ENCODE results near the gene MLPH. TPM values are rescaled to one million over a fixed set of nuclear protein-coding genes. Genes with fewer than 3 reads are reported as not detected.
A peak's percentile ranks its signal among the peaks of the same experiment; 100 is the strongest.

MLPH gene
- total RNA-seq, 1 experiment from 2014 or later: 27.1 TPM

GRCh38 chr2:237473878-237474441, 13.1 kb upstream of the MLPH start:
- Mint-ChIP-seq H3K36me3 (ENCODE audit: insufficient read depth, unreplicated experiment) (no peaks in the 10 kb centered on the region), H3K27ac (ENCODE audit: low read depth, unreplicated experiment) (peak overlapping the region; percentile 94), H3K4me1 (ENCODE audit: insufficient read depth, unreplicated experiment) (peaks cover 6% of the 10 kb centered on the region), H3K27me3 (ENCODE audit: insufficient read depth, unreplicated experiment) (no peaks in the 10 kb centered on the region), H3K4me3 (ENCODE audit: unreplicated experiment) (peak overlapping the region; percentile 21), H3K9me3 (ENCODE audit: unreplicated experiment) (no peaks in the 10 kb centered on the region)
- TF ChIP-seq, protein P1, sequence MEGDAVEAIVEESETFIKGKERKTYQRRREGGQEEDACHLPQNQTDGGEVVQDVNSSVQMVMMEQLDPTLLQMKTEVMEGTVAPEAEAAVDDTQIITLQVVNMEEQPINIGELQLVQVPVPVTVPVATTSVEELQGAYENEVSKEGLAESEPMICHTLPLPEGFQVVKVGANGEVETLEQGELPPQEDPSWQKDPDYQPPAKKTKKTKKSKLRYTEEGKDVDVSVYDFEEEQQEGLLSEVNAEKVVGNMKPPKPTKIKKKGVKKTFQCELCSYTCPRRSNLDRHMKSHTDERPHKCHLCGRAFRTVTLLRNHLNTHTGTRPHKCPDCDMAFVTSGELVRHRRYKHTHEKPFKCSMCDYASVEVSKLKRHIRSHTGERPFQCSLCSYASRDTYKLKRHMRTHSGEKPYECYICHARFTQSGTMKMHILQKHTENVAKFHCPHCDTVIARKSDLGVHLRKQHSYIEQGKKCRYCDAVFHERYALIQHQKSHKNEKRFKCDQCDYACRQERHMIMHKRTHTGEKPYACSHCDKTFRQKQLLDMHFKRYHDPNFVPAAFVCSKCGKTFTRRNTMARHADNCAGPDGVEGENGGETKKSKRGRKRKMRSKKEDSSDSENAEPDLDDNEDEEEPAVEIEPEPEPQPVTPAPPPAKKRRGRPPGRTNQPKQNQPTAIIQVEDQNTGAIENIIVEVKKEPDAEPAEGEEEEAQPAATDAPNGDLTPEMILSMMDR (IDR thresholded peaks at IDR 0.05; ENCODE audit: unreplicated experiment): no peak
- peak; percentile 35 for DNase-seq (ENCODE audit: unreplicated experiment)
- CTCF ChIA-PET: interaction anchor here (1.0 to 2.0 kb wide), 2 partner anchors 38 to 53 kb away, joined by 6 to 8 read pairs; no protein-coding TSS in a partner anchor
- intact Hi-C loops (cut with micrococcal nuclease): loop anchor here (2.0 kb wide), 1 partner anchor 63 kb away; no protein-coding TSS in a partner anchor
- POLR2A ChIA-PET: interaction anchor here (2.0 kb wide), 1 partner anchor 53 kb away, joined by 7 read pairs; no protein-coding TSS in a partner anchor
- no TSS peak for BruUV-seq (replicated peaks)

GRCh38 chr2:237474442-237474911, 12.6 kb upstream of the MLPH start:
- TSS peak; percentile 96 for BruUV-seq (replicated peaks)
- H3K9me3 Mint-ChIP-seq (ENCODE audit: unreplicated experiment): no peaks in the 10 kb centered on the region
- peak overlapping the region; percentile 94 for H3K27ac Mint-ChIP-seq (ENCODE audit: low read depth, unreplicated experiment)
- H3K36me3 Mint-ChIP-seq (ENCODE audit: insufficient read depth, unreplicated experiment): no peaks in the 10 kb centered on the region
- H3K4me1 Mint-ChIP-seq (ENCODE audit: insufficient read depth, unreplicated experiment): peaks cover 6% of the 10 kb centered on the region
- intact Hi-C loops (cut with micrococcal nuclease): loop anchor here (2.0 kb wide), 1 partner anchor 64 kb away; no protein-coding TSS in a partner anchor
- TF ChIP-seq, protein P1 (IDR thresholded peaks at IDR 0.05; ENCODE audit: unreplicated experiment): no peak
- H3K27me3 Mint-ChIP-seq (ENCODE audit: insufficient read depth, unreplicated experiment): no peaks in the 10 kb centered on the region
- H3K4me3 Mint-ChIP-seq (ENCODE audit: unreplicated experiment): peak overlapping the region; percentile 79
- ChIA-PET POLR2A (interaction anchor here (2.0 kb wide), 1 partner anchor 54 kb away, joined by 7 read pairs; no protein-coding TSS in a partner anchor), CTCF (interaction anchor here (1.0 to 2.0 kb wide), 2 partner anchors 38 to 53 kb away, joined by 6 to 8 read pairs; no protein-coding TSS in a partner anchor)
- DNase-seq (ENCODE audit: unreplicated experiment): no peak

DNA sequence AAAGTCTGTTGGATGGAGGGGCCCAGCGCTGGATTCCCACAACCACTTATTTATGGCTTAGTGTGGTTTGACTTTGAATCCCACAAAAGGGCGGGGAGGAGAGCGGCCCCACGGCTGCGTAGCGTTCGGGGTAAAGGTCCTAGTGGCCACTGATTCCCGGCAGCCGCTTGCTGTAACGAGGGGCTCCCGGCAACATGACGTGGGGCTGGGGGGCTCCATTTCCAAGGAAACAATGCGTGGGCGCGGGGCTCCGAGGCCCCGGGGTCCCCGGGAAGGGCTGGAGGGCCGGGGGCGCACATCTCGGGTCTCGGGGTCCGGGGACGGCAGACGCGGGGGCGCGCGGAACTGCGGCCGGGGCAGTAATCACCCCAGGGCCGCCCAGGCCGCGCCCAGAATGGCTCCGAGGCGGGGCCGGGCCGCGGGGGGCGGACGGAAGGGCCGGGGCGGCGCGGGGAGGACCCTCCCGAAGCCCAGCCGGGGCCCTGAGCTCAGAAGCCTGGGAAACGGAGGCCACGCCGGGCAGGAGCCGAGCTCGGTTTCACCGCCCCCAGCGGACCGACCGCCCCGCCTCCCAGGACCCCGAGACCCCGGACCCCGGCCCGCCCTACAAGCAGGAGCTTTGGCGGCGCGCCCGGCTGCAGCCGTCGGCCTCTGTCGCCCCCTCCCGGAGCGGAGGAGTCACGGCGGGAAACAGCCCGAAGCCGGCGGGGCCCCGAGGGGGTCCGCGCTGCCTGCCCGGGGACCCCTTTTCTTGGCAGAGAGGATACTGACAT, 11.9 kb upstream of the MLPH start:
- H3K9me3 Mint-ChIP-seq (ENCODE audit: unreplicated experiment): no peaks in the 10 kb centered on the region
- H3K4me1 Mint-ChIP-seq (ENCODE audit: insufficient read depth, unreplicated experiment): peaks cover 9% of the 10 kb centered on the region
- TF ChIP-seq, protein P1 (IDR thresholded peaks at IDR 0.05; ENCODE audit: unreplicated experiment): peak; percentile 92
- CTCF ChIA-PET: interaction anchor here (0.6 to 2.0 kb wide), 18 partner anchors 9 to 389 kb away, joined by 3 to 21 read pairs (median 4); partner anchors contain the start of gene COPS8
- BruUV-seq (replicated peaks): no TSS peak
- peak overlapping the region; percentile 94 for H3K27ac Mint-ChIP-seq (ENCODE audit: low read depth, unreplicated experiment)
- peak; percentile 65 for DNase-seq (ENCODE audit: unreplicated experiment)
- POLR2A ChIA-PET: interaction anchor here (1.0 to 2.0 kb wide), 8 partner anchors 9 to 389 kb away, joined by 3 to 9 read pairs (median 6); partner anchors contain the start of genes COPS8 and RAB17
- peak overlapping the region; percentile 79 for H3K4me3 Mint-ChIP-seq (ENCODE audit: unreplicated experiment)
- intact Hi-C loops (cut with micrococcal nuclease): loop anchor here (1.0 to 2.0 kb wide), 4 partner anchors 54 to 382 kb away; no protein-coding TSS in a partner anchor
- H3K36me3 Mint-ChIP-seq (ENCODE audit: insufficient read depth, unreplicated experiment): no peaks in the 10 kb centered on the region
- no peaks in the 10 kb centered on the region for H3K27me3 Mint-ChIP-seq (ENCODE audit: insufficient read depth, unreplicated experiment)
